GM12878 (cell line): ENCODE measurements around the gene CIRBP. TPM values are rescaled to one million over a fixed set of nuclear protein-coding genes. Genes with fewer than 3 reads are reported as not detected.

Experiments
- ATAC-seq: fragments of 200-7000 bp; cut with Tn5 transposase; 3 replicates; pipeline ENCODE4 v1.9.1; 2020; ENCODE audit warnings: mild to moderate bottlenecking, moderate library complexity
- BruUV-seq: library from RNA; stranded (reverse); fragments of 400-500 nt; replicated peaks from 2 replicates; lab custom pipeline; 2021; lab: Mats Ljungman, UMichigan
- CTCF ChIA-PET: fragments of 300-600 bp; sonication (Branson Sonifier 250); formaldehyde crosslinking; extraction: SDS; loops from one replicate; lab custom pipeline; 2021; ENCODE audit warnings: inconsistent platforms; lab: Yijun Ruan, JAX
- POLR2A ChIA-PET: fragments of 350-600 bp; formaldehyde crosslinking; extraction: SDS; loops from one replicate; lab custom pipeline; 2021; ENCODE audit warnings: inconsistent platforms; lab: Charles Lee
- RAD21 ChIA-PET: fragments of 300-600 bp; sonication (Branson Sonifier 250); formaldehyde crosslinking; loops from one replicate; lab custom pipeline; 2023; ENCODE audit warnings: antibody characterized with exemption; ENCODE audit not compliant: unreplicated experiment; lab: Charles Lee
- SMC1A ChIA-PET: fragments of 300-600 bp; sonication (Branson Sonifier 250); formaldehyde crosslinking; loops from one replicate; lab custom pipeline; 2023; ENCODE audit not compliant: unreplicated experiment, uncharacterized antibody; lab: Charles Lee
- DNase-seq: peaks from one replicate; pipeline ENCODE4 v3.0.0-alpha.2; 2011; ENCODE audit warnings: low read depth, low spot score
- FAIRE-seq: peaks from 3 replicates; lab custom pipeline; 2011; peaks lifted over from hg19 to GRCh38; lab: Jason Lieb, UNC
- H2AFZ ChIP-seq: 2 replicates; pipeline ENCODE4 v1.6.0; 2011; ENCODE audit warnings: low read depth, low read length, control low read depth; ENCODE audit not compliant: control insufficient read depth
- H3K27ac ChIP-seq: 2 replicates; pipeline ENCODE4 v1.5.1; 2011; ENCODE audit warnings: control low read depth; ENCODE audit not compliant: control insufficient read depth, insufficient read depth
- H3K27me3 ChIP-seq, 2 experiments: replicated peaks in 1 of 2; 2 replicates each; pipeline versions ENCODE4 v1.6.0 to v1.6.1; 2011; ENCODE audit warnings: low read length in 1 of 2; ENCODE audit not compliant: control insufficient read depth in 2 of 2, insufficient read depth in 2 of 2
- H3K36me3 ChIP-seq, 2 experiments: 2 replicates each; pipeline ENCODE4 v1.5.1; 2011; ENCODE audit warnings: low read length in 1 of 2; ENCODE audit not compliant: control insufficient read depth in 2 of 2, insufficient read depth in 2 of 2
- H3K4me1 ChIP-seq: 2 replicates; pipeline ENCODE4 v1.6.1; 2011; ENCODE audit warnings: mild to moderate bottlenecking, low read length, moderate library complexity, mixed read lengths; ENCODE audit not compliant: control insufficient read depth, insufficient read depth
- H3K4me2 ChIP-seq: 2 replicates; pipeline ENCODE4 v1.6.0; 2011; ENCODE audit warnings: control low read depth; ENCODE audit not compliant: control insufficient read depth, insufficient read depth
- H3K4me3 ChIP-seq: fragments of 200-600 bp; sonication (generic); 2 replicates; pipeline ENCODE4 v1.5.1; 2016
- H3K79me2 ChIP-seq: 2 replicates; pipeline ENCODE4 v1.6.0; 2011; ENCODE audit warnings: low read length; ENCODE audit not compliant: control insufficient read depth, insufficient read depth
- H3K9ac ChIP-seq: 2 replicates; pipeline ENCODE4 v1.8.0; 2011; ENCODE audit warnings: low read length, control low read depth, mixed read lengths; ENCODE audit not compliant: control insufficient read depth, insufficient read depth
- H3K9me3 ChIP-seq: replicated peaks from 3 replicates; pipeline ENCODE4 v1.5.1; 2011; ENCODE audit warnings: mild to moderate bottlenecking, low read length; ENCODE audit not compliant: control insufficient read depth, insufficient read depth
- H4K20me1 ChIP-seq: 2 replicates; pipeline ENCODE4 v1.6.0; 2011; ENCODE audit not compliant: control insufficient read depth, insufficient read depth
- ASH2L ChIP-seq: fragments of 300-600, 200-600 bp; sonication (generic); IDR thresholded peaks from 2 replicates; pipeline ENCODE4 v1.6.1; 2017; ENCODE audit warnings: low read depth, mild to moderate bottlenecking, borderline replicate concordance
- ATF7 ChIP-seq: fragments of 450-650 bp; IDR thresholded peaks from 2 replicates; pipeline ENCODE4 v1.6.1; 2016; ENCODE audit warnings: low read depth, mild to moderate bottlenecking
- BACH1 ChIP-seq: fragments of 450-650 bp; IDR thresholded peaks from 2 replicates; pipeline ENCODE4 v1.6.1; 2017; ENCODE audit warnings: mild to moderate bottlenecking, borderline replicate concordance
- BHLHE40 ChIP-seq, 2 experiments: fragments of 450-650 bp in 1 of 2; IDR thresholded peaks; 2 replicates each; pipeline ENCODE4 v1.6.1; 2011 to 2017; ENCODE audit warnings: low read depth in 2 of 2, borderline replicate concordance in 1 of 2, improper control_type of control experiment in 1 of 2, low read length in 1 of 2, mild to moderate bottlenecking in 1 of 2
- CHD2 ChIP-seq: IDR thresholded peaks from 2 replicates; pipeline ENCODE4 v1.6.1; 2011; ENCODE audit warnings: low read depth, low read length, improper control_type of control experiment, borderline replicate concordance
- CREM ChIP-seq: IDR thresholded peaks from 2 replicates; pipeline ENCODE4 v1.6.1; 2014; ENCODE audit warnings: antibody characterized with exemption, low read depth
- EGR1 ChIP-seq, 2 experiments: IDR thresholded peaks; 1 replicate in 1 of 2; 2 replicates in 1 of 2; pipeline ENCODE4 v1.6.1; 2011 to 2012; ENCODE audit warnings: low read depth in 2 of 2, low read length in 2 of 2, borderline replicate concordance in 1 of 2, mild to moderate bottlenecking in 1 of 2, moderate library complexity in 1 of 2
- EP300 ChIP-seq, 2 experiments: fragments of 150-350 bp in 1 of 2; IDR thresholded peaks; 2 replicates each; pipeline ENCODE4 v1.6.1; 2011 to 2012; ENCODE audit warnings: low read depth in 2 of 2, low read length in 2 of 2, borderline replicate concordance in 1 of 2, improper control_type of control experiment in 1 of 2, inconsistent platforms in 1 of 2; ENCODE audit not compliant: control insufficient read depth in 1 of 2
- HDGF ChIP-seq: fragments of 450-650 bp; IDR thresholded peaks from 2 replicates; pipeline ENCODE4 v1.6.1; 2016; ENCODE audit warnings: antibody characterized with exemption
- MYB ChIP-seq: fragments of 150-350 bp; IDR thresholded peaks from 2 replicates; pipeline ENCODE4 v1.6.1; 2014; ENCODE audit warnings: mild to moderate bottlenecking, low read depth, low read length, borderline replicate concordance
- MYC ChIP-seq: IDR thresholded peaks from 2 replicates; pipeline ENCODE4 v1.6.1; 2011; ENCODE audit warnings: mild to moderate bottlenecking, low read length, moderate library complexity, inconsistent platforms; ENCODE audit not compliant: insufficient read depth, insufficient replicate concordance, insufficient read length, severe bottlenecking
- POLR2A ChIP-seq: IDR thresholded peaks from 2 replicates; pipeline ENCODE4 v1.6.1; 2011; ENCODE audit warnings: low read depth, mild to moderate bottlenecking, low read length
- RAD51 ChIP-seq: fragments of 450-650 bp; IDR thresholded peaks from 2 replicates; pipeline ENCODE4 v1.6.1; 2016; ENCODE audit warnings: moderate library complexity, mild to moderate bottlenecking, inconsistent platforms
- SMARCA5 ChIP-seq: fragments of 450-650 bp; IDR thresholded peaks from 2 replicates; pipeline ENCODE4 v1.6.1; 2017; ENCODE audit warnings: mild to moderate bottlenecking
- SP1 ChIP-seq: IDR thresholded peaks from one replicate; pipeline ENCODE4 v1.6.1; 2011; ENCODE audit warnings: low read depth, low read length
- STAT3 ChIP-seq: IDR thresholded peaks from 2 replicates; pipeline ENCODE4 v1.6.1; 2011; ENCODE audit warnings: low read depth, low read length, improper control_type of control experiment
- SUPT20H ChIP-seq: IDR thresholded peaks from 2 replicates; pipeline ENCODE4 v1.6.1; 2011; ENCODE audit warnings: low read depth, mild to moderate bottlenecking, low read length, moderate library complexity, borderline replicate concordance; ENCODE audit not compliant: control insufficient read depth
- ZNF622 ChIP-seq: fragments of 450-650 bp; IDR thresholded peaks from 2 replicates; pipeline ENCODE4 v1.6.1; 2017; ENCODE audit warnings: mild to moderate bottlenecking, inconsistent platforms
- WGBS: methylation state at CpG from one replicate; pipeline ENCODE4 v1.1.6; 2016; ENCODE audit warnings: low lambda C conversion rate; ENCODE audit not compliant: insufficient replicate concordance, insufficient coverage; ENCODE audit errors: missing lambda C conversion rate; 5-methylcytosine and 5-hydroxymethylcytosine counted together
- in situ Hi-C: fragments of 300-500 bp; cut with MboI; formaldehyde crosslinking; loops from 9 replicates; pipeline ENCODE4 v1.14.3; 2018; ENCODE audit warnings: mixed read lengths
- intact Hi-C: fragments of 100-400 bp; cut with micrococcal nuclease; formaldehyde crosslinking; loops from one replicate; pipeline ENCODE4 v1.14.2; 2022; ENCODE audit not compliant: unreplicated experiment
- polyA plus RNA-seq, 11 experiments: library from polyadenylated mRNA; depleted of rRNA in 4 of 11; unstranded in 6 of 11; stranded (reverse) in 5 of 11; fragments of >200 nt; fragmentation: Nextera tagmentation in 4 of 11; fragmentation: Illumina TruSeq in 1 of 11; extraction: Ambion mirVana in 4 of 11; extraction: Trizol in 1 of 11; gene quantifications; 1 replicate in 1 of 11; 2 replicates in 10 of 11; pipeline versions ENCODE4 v1.2.1 to v1.2.3, GENCODE V29; 2011 to 2016; ENCODE audit warnings: inconsistent platforms in 2 of 11, missing spikeins in 2 of 11, low read depth in 1 of 11
- total RNA-seq, 4 experiments: library from RNA; depleted of rRNA in 3 of 4; stranded (reverse); fragments of >200 nt in 3 of 4; fragmentation: Illumina TruSeq in 1 of 4; extraction: Trizol in 1 of 4; gene quantifications; 2 replicates each; pipeline versions ENCODE4 v1.2.1 to v1.2.3, GENCODE V29; 2013 to 2021
- TF ChIP-seq, protein P1 (sequence below): fragments of 450-650 bp; IDR thresholded peaks from 2 replicates; pipeline ENCODE4 v1.6.1; 2017; ENCODE audit warnings: mild to moderate bottlenecking, low read depth, inconsistent platforms; ENCODE audit not compliant: poor library complexity, severe bottlenecking

CIRBP gene
- total and polyA plus RNA-seq, 10 of the 15 experiments (the other 5 are each of a cell fraction or from before 2014, with no cell fraction given), result 27.6 to 335 (median 229) TPM

DNA sequence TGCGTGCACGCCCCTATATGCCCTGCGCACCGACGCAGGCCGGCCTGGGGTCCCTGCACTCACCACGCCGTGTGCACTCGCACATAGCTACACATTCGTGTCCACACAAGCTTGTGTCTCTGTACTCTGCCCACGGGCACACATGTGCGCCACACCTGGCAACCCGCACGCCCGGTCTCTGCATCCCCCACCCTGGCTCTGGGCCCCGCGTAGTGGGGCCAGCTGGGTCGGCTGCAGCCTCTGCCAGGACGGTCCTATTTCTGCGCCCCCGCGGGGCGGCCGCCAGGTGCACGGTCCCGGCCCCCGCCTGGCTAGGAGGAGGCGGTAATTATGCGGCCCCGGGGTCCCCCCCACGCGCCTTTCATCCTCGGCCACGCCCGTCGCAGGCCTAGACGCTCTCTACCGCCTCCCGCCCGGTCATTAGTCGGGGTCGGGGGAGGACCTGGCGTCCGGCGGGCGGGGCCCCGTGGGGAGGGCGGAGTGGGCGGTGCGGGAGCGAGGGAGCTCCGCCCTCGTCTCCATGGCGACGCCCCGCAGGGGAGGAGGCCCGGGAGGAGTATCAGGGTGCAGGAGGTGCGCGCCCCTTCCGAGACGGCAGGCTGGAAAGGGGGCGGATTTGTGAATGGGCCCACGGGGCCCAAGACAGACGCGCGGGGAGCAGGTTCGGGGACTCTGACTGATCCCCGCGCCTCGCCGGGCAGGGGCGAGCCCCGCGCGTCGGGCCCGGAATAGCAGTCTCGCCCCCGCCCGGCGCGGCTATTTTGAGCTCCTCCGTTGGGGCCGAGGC is 2.8 kb upstream of the CIRBP start:
- under 1% methylated on average over 76 of the region's 84 CpGs for WGBS
- no peak for DNase-seq
- CTCF ChIA-PET, result interaction anchor here (0.8 to 7.2 kb wide), 11 partner anchors 8 to 178 kb away, joined by 3 to 363 read pairs (median 6); partner anchors contain the start of genes ATP5F1D and FAM174C
- Histone ChIP-seq H3K27ac (peak overlapping the region; percentile 38), H3K4me1 (peaks cover 58% of the 10 kb centered on the region), H3K9ac (peak overlapping the region; percentile 15; the same call in 1 of the 2 replicates), H3K27me3 (no peaks in the 10 kb centered on the region), H3K4me2 (peak overlapping the region; percentile 92), H4K20me1 (no peaks in the 10 kb centered on the region; the same call in 1 of the 2 replicates), H3K79me2 (peaks cover 34% of the 10 kb centered on the region), H3K9me3 (no peaks in the 10 kb centered on the region), H3K36me3 (peaks cover 3 to 8% of the 10 kb centered on the region in 2 experiments), H3K4me3 (peak overlapping the region; percentile 53), H2AFZ (peak overlapping the region; percentile 60)
- RAD21 ChIA-PET, result interaction anchor here (0.6 to 5.1 kb wide), 15 partner anchors 8 to 343 kb away, joined by 3 to 336 read pairs (median 3); partner anchors contain the start of genes ARHGAP45, ATP5F1D, FAM174C and WDR18
- BruUV-seq, result no TSS peak
- in situ Hi-C loops (loop anchor here (10.0 kb wide), 1 partner anchor 818 kb away; no protein-coding TSS in a partner anchor), intact Hi-C loops (loop anchor here (1.0 kb wide), 2 partner anchors 17 to 22 kb away; no protein-coding TSS in a partner anchor)
- FAIRE-seq, result peak; percentile 75
- SMC1A ChIA-PET, result interaction anchor here (0.7 to 7.3 kb wide), 4 partner anchors 8 to 22 kb away, joined by 3 to 172 read pairs (median 9); partner anchors contain the start of gene ATP5F1D
- peak; percentile 56 for ATAC-seq
- POLR2A ChIA-PET, result interaction anchor here (0.5 to 8.7 kb wide), 11 partner anchors 8 to 497 kb away, joined by 3 to 184 read pairs (median 6); partner anchors contain the start of genes ATP5F1D and FAM174C
- TF ChIP-seq HDGF, result peak; percentile 7; the same call in 1 of the 2 replicates
- TF ChIP-seq CHD2, result 0 out of 2 replicates have a peak, but pooled peaks have one; percentile 16
- peak in 1 of 2 experiments; percentile 93; a peak in 2 of 3 replicates for TF ChIP-seq EGR1 (IDR thresholded peaks at IDR 0.05; ENCODE audit: borderline replicate concordance in 1 of 2, low read depth in 2 of 2, low read length in 2 of 2)
- TF ChIP-seq POLR2A, result peak; percentile 31; the same call in 1 of the 2 replicates
- no peak for TF ChIP-seq ATF7
- no peak for TF ChIP-seq STAT3
- TF ChIP-seq, protein P1, sequence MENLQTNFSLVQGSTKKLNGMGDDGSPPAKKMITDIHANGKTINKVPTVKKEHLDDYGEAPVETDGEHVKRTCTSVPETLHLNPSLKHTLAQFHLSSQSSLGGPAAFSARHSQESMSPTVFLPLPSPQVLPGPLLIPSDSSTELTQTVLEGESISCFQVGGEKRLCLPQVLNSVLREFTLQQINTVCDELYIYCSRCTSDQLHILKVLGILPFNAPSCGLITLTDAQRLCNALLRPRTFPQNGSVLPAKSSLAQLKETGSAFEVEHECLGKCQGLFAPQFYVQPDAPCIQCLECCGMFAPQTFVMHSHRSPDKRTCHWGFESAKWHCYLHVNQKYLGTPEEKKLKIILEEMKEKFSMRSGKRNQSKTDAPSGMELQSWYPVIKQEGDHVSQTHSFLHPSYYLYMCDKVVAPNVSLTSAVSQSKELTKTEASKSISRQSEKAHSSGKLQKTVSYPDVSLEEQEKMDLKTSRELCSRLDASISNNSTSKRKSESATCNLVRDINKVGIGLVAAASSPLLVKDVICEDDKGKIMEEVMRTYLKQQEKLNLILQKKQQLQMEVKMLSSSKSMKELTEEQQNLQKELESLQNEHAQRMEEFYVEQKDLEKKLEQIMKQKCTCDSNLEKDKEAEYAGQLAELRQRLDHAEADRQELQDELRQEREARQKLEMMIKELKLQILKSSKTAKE, result no peak
- no peak for TF ChIP-seq SUPT20H
- TF ChIP-seq ASH2L, result no peak
- peak; percentile 26 for TF ChIP-seq SP1
- 0 out of 4 replicates have a peak, but pooled peaks of 1 of the 2 experiments have one; percentile 14 for TF ChIP-seq EP300 (IDR thresholded peaks at IDR 0.05; ENCODE audit: borderline replicate concordance in 1 of 2, control insufficient read depth in 1 of 2, low read depth in 2 of 2, low read length in 2 of 2)
- TF ChIP-seq MYB, result no peak
- TF ChIP-seq RAD51, result no peak
- no peak for TF ChIP-seq MYC
- TF ChIP-seq ZNF622, result no peak
- TF ChIP-seq CREM, result no peak
- TF ChIP-seq BACH1, result 0 out of 2 replicates have a peak, but pooled peaks have one; percentile 15
- 0 out of 2 replicates have a peak, but pooled peaks have one; percentile 65 for TF ChIP-seq SMARCA5
- peak; percentile 48 to 59; a peak in 3 of 4 replicates for TF ChIP-seq BHLHE40 (IDR thresholded peaks at IDR 0.05; ENCODE audit: borderline replicate concordance in 1 of 2, low read depth in 2 of 2, low read length in 1 of 2)
